ENCODE data around the gene PICALM. TPM values are rescaled to one million over a fixed set of nuclear protein-coding genes. Genes with fewer than 3 reads are reported as not detected.
A peak's percentile ranks its signal among the peaks of the same experiment; 100 is the strongest.
"Not testable (repeated sequence)": the region's sequence is repeated elsewhere in the genome, so short reads cannot be mapped to it uniquely, and the experiment has no call there.

Gene PICALM, protein sequence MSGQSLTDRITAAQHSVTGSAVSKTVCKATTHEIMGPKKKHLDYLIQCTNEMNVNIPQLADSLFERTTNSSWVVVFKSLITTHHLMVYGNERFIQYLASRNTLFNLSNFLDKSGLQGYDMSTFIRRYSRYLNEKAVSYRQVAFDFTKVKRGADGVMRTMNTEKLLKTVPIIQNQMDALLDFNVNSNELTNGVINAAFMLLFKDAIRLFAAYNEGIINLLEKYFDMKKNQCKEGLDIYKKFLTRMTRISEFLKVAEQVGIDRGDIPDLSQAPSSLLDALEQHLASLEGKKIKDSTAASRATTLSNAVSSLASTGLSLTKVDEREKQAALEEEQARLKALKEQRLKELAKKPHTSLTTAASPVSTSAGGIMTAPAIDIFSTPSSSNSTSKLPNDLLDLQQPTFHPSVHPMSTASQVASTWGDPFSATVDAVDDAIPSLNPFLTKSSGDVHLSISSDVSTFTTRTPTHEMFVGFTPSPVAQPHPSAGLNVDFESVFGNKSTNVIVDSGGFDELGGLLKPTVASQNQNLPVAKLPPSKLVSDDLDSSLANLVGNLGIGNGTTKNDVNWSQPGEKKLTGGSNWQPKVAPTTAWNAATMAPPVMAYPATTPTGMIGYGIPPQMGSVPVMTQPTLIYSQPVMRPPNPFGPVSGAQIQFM
- polyA plus RNA-seq (2012; ENCODE audit: insufficient read depth, insufficient read length), result 63.1 TPM

DNA sequence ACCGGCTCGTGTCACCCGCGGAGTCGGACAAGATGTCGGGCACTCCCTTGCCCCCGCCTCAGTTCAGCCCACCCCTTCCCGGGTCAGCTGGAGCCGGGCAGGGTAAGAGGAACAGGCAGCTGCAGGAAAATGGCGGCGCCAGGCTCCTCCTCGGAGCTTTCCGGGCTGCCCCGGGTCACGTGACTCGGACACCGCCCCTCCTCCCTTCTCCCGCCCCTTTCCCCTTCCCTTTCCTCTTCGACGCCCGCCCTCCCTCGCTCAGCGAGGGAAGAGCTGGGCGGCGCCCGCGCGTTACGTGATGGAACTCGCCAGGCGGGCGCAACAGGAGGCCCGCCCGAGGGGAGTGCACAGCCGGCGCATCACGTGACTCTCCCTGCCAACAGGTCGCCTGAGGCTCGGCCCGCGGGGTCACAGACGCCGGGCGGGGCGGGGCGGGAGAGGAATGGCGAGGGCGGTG is at the start of gene PICALM:
Gene PICALM, minus strand, starts transcription at position 134 of the 457 bp plus-strand sequence. CDS start 304 bp downstream, outside the sequence.
- peak; percentile 96 for DNase-seq (ENCODE audit: low read depth, low spot score)
- H3K4me3 ChIP-seq (ENCODE audit: low read length), result peak within 1 kb of the TSS; percentile 85

DNA sequence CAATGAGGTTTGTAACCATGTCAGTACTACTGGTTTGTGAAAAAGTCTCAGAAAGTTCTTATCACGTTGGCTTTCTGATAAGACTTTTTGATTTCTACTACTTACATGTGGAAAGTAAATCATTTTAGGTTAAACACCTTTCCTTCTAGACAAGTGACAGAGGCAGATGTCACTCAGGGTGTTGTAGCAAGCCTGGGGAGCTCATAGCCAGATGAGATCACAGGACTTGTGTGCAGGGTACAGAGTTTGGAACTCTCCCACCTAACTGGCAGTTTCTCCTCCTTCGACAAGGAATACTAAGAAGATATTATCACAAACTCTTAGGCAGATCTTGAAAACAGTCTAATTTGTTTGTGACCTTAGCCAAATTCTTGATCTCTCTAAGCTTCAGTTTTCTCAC is 49.4 kb upstream of the PICALM start:
- no peak for DNase-seq (ENCODE audit: low read depth, low spot score)
- H3K4me3 ChIP-seq (ENCODE audit: low read length), result no peak overlapping the region

DNA sequence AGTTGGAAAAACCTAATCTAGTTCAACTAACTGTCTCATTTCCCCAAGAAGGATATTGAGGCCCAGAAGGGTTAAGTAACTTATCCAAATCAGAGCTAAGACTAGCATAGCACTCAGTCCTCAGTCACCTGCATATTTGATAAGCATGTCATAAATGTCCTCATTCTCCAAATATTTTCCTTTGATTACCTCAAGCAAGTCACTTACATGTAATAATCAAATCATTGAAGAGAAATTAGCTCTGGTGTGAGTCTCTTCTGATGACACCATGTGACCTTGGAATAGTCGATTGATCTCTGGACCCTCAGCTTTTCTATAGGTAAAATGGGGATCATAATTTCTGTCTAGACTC is 48.8 kb upstream of the PICALM start:
- no peak for DNase-seq (ENCODE audit: low read depth, low spot score)
- no peak overlapping the region for H3K4me3 ChIP-seq (ENCODE audit: low read length)

DNA sequence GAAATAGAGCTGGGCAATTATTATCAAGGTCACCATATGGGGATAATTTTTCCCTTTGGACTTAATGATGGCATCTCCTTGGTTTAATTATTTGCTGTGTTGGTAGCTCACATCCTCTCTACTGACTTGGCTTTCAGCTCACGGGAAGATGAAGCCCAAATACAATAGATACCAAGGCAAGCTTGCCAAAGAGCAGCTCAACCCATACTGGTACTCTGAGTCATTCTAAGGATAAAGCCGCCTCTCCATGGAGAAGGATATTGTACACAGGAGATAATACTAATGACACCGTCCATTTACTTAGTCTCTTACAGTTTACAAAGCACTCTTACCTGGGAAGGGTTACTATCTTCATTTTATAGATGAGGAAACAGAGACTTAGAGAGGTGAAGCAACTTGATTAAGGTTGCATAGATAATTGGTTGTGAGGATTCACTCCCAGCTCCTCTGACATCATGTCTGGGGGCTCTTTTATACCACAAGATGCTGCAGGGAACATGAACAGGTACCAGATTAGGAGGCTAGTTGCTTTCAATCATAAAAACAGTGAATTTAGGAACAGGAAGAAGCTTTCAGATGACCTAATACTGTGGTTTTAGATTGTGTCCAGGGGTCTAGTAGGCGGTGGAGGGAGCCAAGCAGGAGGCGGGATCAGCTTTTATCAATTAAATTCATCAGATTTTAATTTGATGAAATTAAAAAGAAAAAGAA is 48.3 kb upstream of the PICALM start:
- no peak for DNase-seq (ENCODE audit: low read depth, low spot score)
- H3K4me3 ChIP-seq (ENCODE audit: low read length), result no peak overlapping the region

DNA sequence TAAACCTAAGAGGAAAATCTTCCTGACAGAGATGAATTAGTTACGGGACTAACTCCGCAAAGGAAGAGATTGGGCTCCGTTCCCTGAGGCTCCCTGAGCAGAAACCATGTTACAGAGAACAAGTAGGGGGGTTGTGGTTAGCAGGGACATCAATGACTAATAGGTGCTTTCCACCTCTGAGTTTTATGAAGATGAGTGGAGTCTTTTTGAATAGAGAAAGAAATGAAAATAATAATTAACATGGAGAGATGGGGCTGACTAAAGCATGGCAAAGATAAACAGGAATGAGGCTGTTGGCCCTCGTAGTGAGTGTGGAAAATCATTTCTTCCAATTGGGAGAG is 47.5 kb upstream of the PICALM start:
- H3K4me3 ChIP-seq (ENCODE audit: low read length), result no peak overlapping the region
- DNase-seq (ENCODE audit: low read depth, low spot score), result no peak

DNA sequence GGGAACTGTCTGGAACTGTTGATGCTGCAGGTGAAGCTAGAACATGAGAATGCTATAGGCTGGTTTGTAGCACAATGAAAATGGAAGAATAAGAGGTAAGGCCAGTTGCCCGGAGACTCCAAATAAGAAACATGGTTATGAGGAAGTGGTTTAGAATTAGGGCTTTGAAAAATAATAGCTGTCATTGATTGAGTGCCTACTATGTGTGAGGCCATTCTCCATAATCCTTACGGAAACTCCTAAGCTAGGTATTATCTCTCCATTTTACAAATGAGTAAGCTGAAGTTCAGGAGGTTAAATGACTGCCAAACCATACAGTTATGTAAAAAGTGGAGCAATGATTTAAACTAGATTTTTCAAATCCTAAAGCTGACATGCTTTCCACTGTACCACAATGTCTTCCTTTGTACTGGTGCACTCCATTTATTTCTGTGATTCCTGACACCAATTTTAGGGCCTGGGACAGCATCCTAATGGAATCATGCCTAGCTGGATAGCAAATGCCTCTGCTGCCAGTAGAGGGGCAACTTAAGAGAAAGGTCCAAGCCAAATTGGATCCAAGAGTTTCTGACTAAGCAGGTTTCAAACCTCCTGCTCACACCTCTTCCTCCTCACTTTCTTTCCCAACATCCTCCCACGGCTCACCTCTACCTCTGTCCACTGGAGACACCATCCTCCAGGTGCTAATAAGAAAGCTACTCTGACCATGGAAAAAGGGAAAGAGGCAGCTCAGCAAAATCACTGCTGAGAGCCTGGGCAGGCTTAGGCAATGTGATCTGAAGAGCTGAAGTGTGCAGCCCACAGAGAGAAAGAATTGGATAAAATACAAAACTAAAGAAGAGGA is 46.9 kb upstream of the PICALM start:
- H3K4me3 ChIP-seq (ENCODE audit: low read length), result no peak overlapping the region
- no peak for DNase-seq (ENCODE audit: low read depth, low spot score)

DNA sequence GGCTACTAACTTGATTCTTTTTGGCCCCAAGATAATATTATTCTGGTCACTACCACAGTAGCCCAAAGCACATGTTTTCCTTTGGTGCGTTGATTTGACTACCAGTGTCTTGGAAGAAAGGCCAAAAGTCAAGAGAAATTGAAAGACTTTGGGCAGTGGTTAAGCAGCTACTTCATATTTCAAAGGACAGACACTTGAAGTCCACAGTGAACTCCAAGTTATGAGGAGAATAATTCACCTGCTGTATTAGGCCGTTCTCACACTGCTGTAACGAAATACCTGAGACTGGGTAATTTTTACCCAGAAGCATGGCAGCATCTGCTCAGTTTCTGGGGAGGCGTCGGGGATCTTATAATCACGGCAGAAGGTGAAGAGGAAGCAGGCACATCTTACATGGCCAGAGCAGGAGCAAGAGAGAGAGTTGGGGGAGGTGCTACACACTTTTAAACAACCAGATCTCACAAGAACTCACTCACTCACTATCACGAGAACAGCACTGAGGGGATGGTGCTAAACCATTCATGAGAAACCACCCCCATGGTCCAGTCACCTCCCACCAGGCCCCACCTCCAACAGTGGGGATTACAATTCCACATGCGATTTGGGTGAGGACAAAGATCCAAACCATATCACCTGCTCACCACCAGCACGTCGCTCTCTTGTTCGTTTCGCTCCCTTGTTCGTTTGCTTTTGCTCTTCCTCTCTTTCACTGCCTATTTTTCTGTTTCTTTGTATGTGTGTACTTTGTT is 40.2 kb upstream of the PICALM start:
- DNase-seq (ENCODE audit: low read depth, low spot score), result no peak
- H3K4me3 ChIP-seq (ENCODE audit: low read length), result no peak overlapping the region

DNA sequence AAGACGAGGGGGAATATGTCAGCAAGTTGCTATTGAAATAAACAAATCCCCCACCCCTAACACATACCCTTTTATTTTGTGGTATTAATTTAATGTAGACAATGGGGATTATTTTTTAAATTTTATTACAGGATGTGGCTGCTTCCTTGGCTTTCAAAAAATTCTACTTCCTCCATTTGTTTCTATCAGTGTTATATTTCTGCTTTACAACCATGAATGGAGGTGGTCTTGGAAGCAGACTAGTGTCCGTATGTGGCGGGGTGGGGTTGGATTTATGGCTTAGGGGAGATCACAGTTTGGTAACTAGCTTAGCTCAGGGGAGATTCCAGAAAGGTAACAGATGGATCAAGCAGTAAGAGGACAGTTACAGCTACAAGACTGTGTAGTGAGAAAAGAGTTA is 39.3 kb upstream of the PICALM start:
- DNase-seq (ENCODE audit: low read depth, low spot score), result no peak

DNA sequence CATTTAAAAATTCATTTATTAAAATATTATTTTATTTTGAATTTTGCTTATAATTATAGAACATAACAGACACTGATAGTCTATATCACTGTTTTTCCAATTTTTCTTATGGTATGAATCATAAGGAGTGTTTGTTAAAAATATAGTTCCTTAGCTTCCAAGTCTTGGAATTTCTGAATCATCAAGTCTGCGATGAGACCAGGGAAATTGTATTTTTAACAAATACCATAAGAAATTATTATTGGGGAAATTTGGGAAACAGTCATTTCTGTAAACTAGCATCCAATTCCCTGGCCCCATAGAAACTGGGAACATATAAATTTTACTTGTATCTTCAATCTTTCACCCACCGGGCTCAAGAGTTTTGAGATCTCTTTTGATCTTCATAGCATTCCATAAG is 38.0 kb upstream of the PICALM start:
- H3K4me3 ChIP-seq (ENCODE audit: low read length), result no peak overlapping the region
- DNase-seq (ENCODE audit: low read depth, low spot score), result no peak

More for the DNA sequence above, 39.3 kb upstream of the PICALM start:
- no peak overlapping the region for H3K4me3 ChIP-seq (ENCODE audit: low read length)

DNA sequence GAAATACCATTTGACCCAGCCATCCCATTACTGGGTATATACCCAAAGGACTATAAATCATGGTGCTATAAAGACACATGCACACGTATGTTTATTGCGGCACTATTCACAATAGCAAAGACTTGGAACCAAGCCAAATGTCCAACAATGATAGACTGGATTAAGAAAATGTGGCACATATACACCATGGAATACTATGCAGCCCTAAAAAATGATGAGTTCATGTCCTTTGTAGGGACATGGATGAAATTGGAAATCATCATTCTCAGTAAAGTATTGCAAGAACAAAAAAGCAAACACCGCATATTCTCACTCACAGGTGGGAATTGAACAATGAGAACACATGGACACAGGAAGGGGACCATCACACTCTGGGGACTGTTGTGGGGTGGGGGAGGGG is 37.1 kb upstream of the PICALM start:
- not testable (repeated sequence) for H3K4me3 ChIP-seq (ENCODE audit: low read length); DNase-seq (ENCODE audit: low read depth, low spot score)

DNA sequence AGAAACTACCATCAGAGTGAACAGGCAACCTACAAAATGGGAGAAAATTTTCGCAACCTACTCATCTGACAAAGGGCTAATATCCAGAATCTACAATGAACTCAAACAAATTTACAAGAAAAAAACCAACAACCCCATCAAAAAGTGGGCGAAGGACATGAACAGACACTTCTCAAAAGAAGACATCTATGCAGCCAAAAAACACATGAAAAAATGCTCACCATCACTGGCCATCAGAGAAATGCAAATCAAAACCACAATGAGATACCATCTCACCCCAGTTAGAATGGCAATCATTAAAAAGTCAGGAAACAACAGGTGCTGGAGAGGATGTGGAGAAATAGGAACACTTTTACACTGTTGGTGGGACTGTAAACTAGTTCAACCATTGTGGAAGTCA is 36.7 kb upstream of the PICALM start:
- H3K4me3 ChIP-seq (ENCODE audit: low read length); DNase-seq (ENCODE audit: low read depth, low spot score): not testable (repeated sequence)

DNA sequence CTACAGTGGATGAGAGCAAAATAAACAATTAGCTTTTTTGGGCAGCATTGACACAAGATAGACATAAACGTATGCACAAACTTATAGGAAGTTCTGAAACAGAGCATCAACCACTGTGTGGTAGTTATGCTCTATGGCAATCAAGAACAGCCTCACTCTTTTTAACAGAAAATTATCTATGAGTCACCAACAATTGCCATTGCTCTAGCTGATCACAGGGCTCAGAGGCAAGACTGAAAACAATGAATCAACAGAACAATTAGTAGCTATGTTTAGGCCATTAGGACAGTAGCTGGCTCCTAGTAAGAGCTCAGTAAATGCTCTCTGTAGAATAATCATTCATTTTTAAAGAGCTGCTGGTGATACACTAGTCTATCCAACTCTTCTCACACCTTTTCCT is 34.9 kb upstream of the PICALM start:
- no peak overlapping the region for H3K4me3 ChIP-seq (ENCODE audit: low read length)
- no peak for DNase-seq (ENCODE audit: low read depth, low spot score)

DNA sequence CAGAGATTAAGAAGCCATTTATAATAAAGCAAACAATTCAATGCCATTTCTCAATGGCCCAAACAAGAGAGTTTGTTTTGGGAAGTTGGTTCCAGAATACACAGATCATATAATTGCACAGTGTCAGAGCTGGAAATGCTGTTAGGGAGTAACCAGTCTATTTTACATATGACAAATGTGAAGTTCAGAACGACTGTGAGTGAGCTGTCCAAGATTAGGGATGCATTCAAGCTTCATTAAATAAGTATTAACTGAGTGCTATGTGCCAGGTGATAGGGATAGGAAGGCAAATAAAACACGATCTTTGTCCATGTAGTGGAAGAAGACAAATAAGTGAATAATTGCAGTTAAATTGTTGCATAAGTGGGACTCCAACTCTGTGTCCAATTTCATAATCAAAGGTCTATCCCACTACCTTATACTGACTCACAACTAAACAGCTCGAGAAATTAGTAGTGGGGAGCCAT is 33.1 kb upstream of the PICALM start:
- DNase-seq (ENCODE audit: low read depth, low spot score), result no peak
- H3K4me3 ChIP-seq (ENCODE audit: low read length), result no peak overlapping the region

DNA sequence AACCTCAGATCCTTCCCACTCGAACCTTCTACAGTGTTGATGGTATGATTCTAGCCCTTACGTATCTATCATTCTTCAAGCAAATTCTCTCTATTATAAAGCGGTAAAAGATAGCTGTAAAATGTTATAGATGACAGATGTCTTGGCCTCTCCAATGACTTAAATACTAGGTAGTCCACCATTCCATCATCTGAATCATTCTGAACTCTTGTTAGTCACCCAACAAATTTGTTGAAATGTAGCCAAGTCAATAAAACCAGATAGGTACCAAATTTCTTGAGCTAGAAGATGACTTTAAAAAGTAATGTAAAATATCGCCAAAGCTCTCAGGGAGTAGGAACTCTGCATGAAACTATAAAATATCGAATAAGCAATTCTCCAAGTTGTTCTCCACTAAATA is 32.6 kb upstream of the PICALM start:
- H3K4me3 ChIP-seq (ENCODE audit: low read length), result no peak overlapping the region
- no peak for DNase-seq (ENCODE audit: low read depth, low spot score)

DNA sequence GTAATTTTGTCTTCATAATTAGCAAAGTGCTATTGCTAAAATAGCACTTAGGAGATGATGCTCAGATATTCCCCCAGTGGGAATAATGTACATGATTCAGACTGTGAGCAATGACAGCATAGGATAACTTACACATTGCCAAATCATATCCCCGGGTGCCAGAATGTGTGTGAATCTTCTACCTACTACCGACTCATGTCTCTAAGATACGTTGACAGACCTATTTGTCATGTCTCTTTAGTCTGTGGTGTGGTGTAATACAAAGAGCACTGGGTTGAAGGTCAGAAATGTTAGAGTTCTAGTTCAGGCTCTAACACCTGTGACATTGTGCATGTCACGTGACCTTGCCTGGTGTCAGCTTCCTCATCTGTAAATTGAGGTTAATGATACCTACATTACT is 31.0 kb upstream of the PICALM start:
- DNase-seq (ENCODE audit: low read depth, low spot score), result no peak

DNA sequence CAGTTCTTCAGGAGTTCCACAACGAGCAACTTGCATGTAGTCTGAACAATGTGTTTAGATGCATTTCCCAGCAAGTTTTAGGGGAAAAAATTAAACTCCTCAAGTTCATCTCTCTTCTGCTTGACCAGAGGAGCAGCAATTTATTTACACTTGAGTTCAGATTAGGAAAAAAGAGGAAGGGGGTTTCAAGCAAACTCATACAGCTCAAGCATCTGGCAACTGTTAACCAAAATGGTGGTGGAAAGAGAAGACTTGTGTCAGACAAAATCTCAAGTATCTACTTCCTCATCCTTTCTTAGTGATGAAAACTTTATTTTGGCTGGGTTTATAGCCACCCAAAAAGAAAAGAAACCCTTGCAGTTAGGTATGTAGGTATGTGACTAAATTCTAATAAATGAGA is 29.1 kb upstream of the PICALM start:
- no peak for DNase-seq (ENCODE audit: low read depth, low spot score)
- H3K4me3 ChIP-seq (ENCODE audit: low read length), result no peak overlapping the region

More for the DNA sequence above, 31.0 kb upstream of the PICALM start:
- no peak overlapping the region for H3K4me3 ChIP-seq (ENCODE audit: low read length)

DNA sequence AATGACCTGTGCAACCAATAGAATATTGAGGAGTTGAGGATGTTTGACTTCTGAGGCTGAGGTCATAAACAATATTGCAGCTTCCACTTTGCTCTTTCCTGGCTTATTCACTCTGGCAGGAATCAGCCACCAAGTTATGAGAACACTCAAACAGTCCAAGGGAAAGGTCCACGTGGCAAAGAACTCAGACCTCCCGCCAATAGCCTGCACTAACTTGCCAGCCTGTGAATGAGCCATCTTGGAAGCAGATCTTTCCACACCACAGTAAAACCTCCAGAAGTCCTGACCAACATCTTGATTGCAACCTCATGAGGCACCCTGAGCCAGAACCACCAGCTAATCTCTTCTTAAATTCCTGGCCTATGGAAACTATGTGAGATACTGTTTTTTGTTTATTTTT is 22.7 kb upstream of the PICALM start:
- DNase-seq (ENCODE audit: low read depth, low spot score), result no peak
- H3K4me3 ChIP-seq (ENCODE audit: low read length), result no peak overlapping the region

DNA sequence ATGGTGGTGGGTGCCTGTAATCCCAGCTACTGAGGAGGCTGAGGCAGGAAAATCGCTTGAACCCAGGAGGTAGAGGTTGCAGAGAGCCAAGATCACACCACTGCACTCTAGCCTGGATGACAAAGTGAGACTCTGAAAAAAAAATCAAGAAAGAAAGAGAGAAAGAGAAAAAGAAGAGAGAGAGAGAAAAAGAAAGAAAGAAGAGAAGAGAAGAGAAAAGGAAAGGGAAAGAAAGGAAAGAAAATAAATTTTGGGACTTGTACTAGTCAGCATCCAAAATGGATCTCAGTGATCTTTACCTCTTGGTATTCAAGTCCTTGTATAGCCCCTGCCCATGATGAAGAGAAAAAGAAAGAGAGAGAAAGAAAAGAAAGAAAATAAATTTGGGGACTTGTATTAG is 22.2 kb upstream of the PICALM start:
- no peak overlapping the region for H3K4me3 ChIP-seq (ENCODE audit: low read length)
- DNase-seq (ENCODE audit: low read depth, low spot score), result no peak

DNA sequence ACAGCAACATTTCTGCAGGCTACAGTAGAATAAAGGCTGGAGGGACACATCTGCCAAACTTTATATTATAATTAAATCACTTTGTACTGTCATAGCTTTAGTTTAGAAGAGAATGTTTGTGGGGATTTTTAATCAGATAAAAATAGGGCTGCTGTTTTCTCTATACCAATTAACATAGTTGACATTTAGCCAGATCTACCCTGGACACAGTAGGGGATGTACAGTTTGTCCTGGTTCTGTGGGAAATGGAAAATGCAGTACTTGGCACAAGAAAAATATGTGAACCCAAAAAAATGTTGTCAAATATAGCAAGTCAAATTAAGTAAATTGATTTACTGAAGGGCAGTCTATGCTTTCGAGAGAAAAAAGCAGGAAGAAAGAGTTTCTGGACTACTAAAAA is 20.8 kb upstream of the PICALM start:
- no peak for DNase-seq (ENCODE audit: low read depth, low spot score)

More for the DNA sequence above, 20.8 kb upstream of the PICALM start:
- no peak overlapping the region for H3K4me3 ChIP-seq (ENCODE audit: low read length)
